Measurements from ENCODE around the gene EYA2. TPM values are rescaled to one million over a fixed set of nuclear protein-coding genes. Genes with fewer than 3 reads are reported as not detected.

The EYA2 gene
- total RNA-seq, 1 donor from 2014 or later = 8.1 TPM

GRCh38 chr20:46933150-46933549 is 38.5 kb downstream of the EYA2 start:
- intact Hi-C loops (cut with DNase I) = no loop called here
- H3K9me3 ChIP-seq = no peaks in the 10 kb centered on the region
- no peaks in the 10 kb centered on the region for H3K27me3 ChIP-seq
- H3K4me3 ChIP-seq = no peak overlapping the region
- DNase-seq (ENCODE audit: extremely low spot score in 2 of 2) = no peak
- TF ChIP-seq POLR2A (IDR thresholded peaks at IDR 0.05) = no peak
- no peak for TF ChIP-seq POLR2AphosphoS5 (IDR thresholded peaks at IDR 0.05; ENCODE audit: insufficient read depth in 1 of 2, low read depth in 1 of 2)
- no peak for TF ChIP-seq CTCF (IDR thresholded peaks at IDR 0.05)
- no peak overlapping the region for H3K27ac ChIP-seq
- no peaks in the 10 kb centered on the region for H3K36me3 ChIP-seq
- H3K4me1 ChIP-seq = peaks cover 27% of the 10 kb centered on the region

GRCh38 chr20:46934746-46935287 is 40.2 kb downstream of the EYA2 start:
- H3K9me3 ChIP-seq = no peaks in the 10 kb centered on the region
- no peaks in the 10 kb centered on the region for H3K27me3 ChIP-seq
- no peaks in the 10 kb centered on the region for H3K36me3 ChIP-seq
- TF ChIP-seq POLR2A (IDR thresholded peaks at IDR 0.05) = no peak
- no peak for TF ChIP-seq POLR2AphosphoS5 (IDR thresholded peaks at IDR 0.05; ENCODE audit: insufficient read depth in 1 of 2, low read depth in 1 of 2)
- TF ChIP-seq CTCF (IDR thresholded peaks at IDR 0.05) = no peak
- H3K4me1 ChIP-seq = peaks cover 20% of the 10 kb centered on the region
- DNase-seq (ENCODE audit: extremely low spot score in 2 of 2) = no peak
- no peak overlapping the region for H3K4me3 ChIP-seq
- intact Hi-C loops (cut with DNase I) = no loop called here
- no peak overlapping the region for H3K27ac ChIP-seq

- no peak for DNase-seq (ENCODE audit: extremely low spot score in 2 of 2)
Observed at GRCh38 chr20:46935394-46936017, 40.9 kb downstream of the EYA2 start.

GRCh38 chr20:46936415-46937156 is 41.9 kb downstream of the EYA2 start:
- no peaks in the 10 kb centered on the region for H3K9me3 ChIP-seq
- TF ChIP-seq POLR2A (IDR thresholded peaks at IDR 0.05) (no peak), CTCF (IDR thresholded peaks at IDR 0.05) (no peak), POLR2AphosphoS5 (IDR thresholded peaks at IDR 0.05; ENCODE audit: insufficient read depth in 1 of 2, low read depth in 1 of 2) (no peak)

More at GRCh38 chr20:46935394-46936017, 40.9 kb downstream of the EYA2 start:
- H3K4me3 ChIP-seq = no peak overlapping the region
- H3K9me3 ChIP-seq = no peaks in the 10 kb centered on the region
- H3K4me1 ChIP-seq = peaks cover 17% of the 10 kb centered on the region
- H3K27me3 ChIP-seq = no peaks in the 10 kb centered on the region
- no peaks in the 10 kb centered on the region for H3K36me3 ChIP-seq
- intact Hi-C loops (cut with DNase I) = no loop called here
- no peak overlapping the region for H3K27ac ChIP-seq
- no peak for TF ChIP-seq CTCF (IDR thresholded peaks at IDR 0.05)
- TF ChIP-seq POLR2A (IDR thresholded peaks at IDR 0.05) = no peak
- TF ChIP-seq POLR2AphosphoS5 (IDR thresholded peaks at IDR 0.05; ENCODE audit: insufficient read depth in 1 of 2, low read depth in 1 of 2) = no peak

GRCh38 chr20:46937157-46937523 is 42.5 kb downstream of the EYA2 start:
- H3K36me3 ChIP-seq = no peaks in the 10 kb centered on the region
- DNase-seq (ENCODE audit: extremely low spot score in 2 of 2) = no peak
- no peaks in the 10 kb centered on the region for H3K27me3 ChIP-seq
- TF ChIP-seq POLR2A (IDR thresholded peaks at IDR 0.05) = no peak
- TF ChIP-seq POLR2AphosphoS5 (IDR thresholded peaks at IDR 0.05; ENCODE audit: insufficient read depth in 1 of 2, low read depth in 1 of 2) = no peak
- TF ChIP-seq CTCF (IDR thresholded peaks at IDR 0.05) = no peak
- peaks cover 9% of the 10 kb centered on the region for H3K4me1 ChIP-seq
- H3K27ac ChIP-seq = no peak overlapping the region
- H3K4me3 ChIP-seq = no peak overlapping the region
- intact Hi-C loops (cut with DNase I) = no loop called here
- no peaks in the 10 kb centered on the region for H3K9me3 ChIP-seq

More at GRCh38 chr20:46936415-46937156, 41.9 kb downstream of the EYA2 start:
- peaks cover 13% of the 10 kb centered on the region for H3K4me1 ChIP-seq
- no peaks in the 10 kb centered on the region for H3K27me3 ChIP-seq
- no peak for DNase-seq (ENCODE audit: extremely low spot score in 2 of 2)
- no peaks in the 10 kb centered on the region for H3K36me3 ChIP-seq
- H3K4me3 ChIP-seq = no peak overlapping the region
- H3K27ac ChIP-seq = no peak overlapping the region
- intact Hi-C loops (cut with DNase I) = no loop called here
